HG03095 (cell line): ENCODE measurements around the gene ARMH2.
"Not testable (repeated sequence)": the region's sequence is repeated elsewhere in the genome, so short reads cannot be mapped to it uniquely, and the experiment has no call there.

Source experiments
- ATAC-seq: cut with Tn5 transposase; IDR thresholded peaks from one replicate; pipeline ENCODE4 v1.9.1; 2021; ENCODE audit warnings: moderate library complexity; ENCODE audit not compliant: unreplicated experiment

ARMH2 gene

GRCh38 chr6:24765968-24766367 lies 32.7 kb downstream of the ARMH2 start:
- not testable (repeated sequence) for ATAC-seq

DNA sequence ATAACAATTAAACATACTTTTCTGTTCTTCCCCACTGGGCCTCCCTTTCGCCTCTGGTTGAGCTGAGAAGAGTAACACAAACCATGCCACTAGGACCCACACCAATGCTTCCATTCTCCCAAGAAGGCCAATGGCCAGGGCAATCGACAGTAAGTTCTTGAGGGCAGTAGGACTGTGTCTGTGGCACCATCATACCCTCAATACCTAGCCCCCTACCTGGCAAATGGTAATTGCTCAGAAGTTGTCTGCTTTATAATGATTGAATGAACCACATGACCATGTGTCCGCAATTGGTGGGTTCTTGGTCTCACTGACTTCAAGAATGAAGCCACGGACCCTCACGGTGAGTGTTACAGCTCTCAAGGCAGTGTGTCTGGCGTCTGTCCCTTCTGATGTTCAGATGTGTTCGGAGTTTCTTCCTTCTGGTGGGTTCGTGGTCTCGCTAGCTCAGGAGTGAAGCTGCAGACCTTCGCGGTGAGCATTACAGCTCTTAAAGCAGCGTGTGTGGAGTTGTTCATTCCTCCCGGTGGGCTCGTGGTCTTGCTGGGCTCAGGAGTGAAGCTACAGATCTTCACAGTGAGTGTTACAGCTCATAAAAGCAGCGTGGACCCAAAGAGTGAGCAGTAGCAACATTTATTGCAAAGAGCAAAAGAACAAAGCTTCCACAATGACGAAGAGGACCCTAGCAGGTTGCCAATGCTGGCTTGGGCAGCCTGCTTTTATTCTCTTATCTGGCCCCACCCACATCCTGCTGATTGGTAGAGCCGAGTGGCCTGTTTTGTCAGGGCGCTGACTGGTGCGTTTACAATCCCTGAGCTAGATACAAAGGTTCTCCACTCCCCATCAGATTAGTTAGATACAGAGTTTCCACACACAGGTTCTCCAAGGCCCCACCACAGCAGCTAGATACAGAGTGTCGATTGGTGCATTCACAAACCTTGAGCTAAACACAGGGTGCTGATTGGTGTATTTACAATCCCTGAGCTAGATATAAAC lies 33.6 kb downstream of the ARMH2 start:
- ATAC-seq = not testable (repeated sequence)

- no peak for ATAC-seq
Observed at GRCh38 chr6:24763578-24763977, 35.1 kb downstream of the ARMH2 start.

DNA sequence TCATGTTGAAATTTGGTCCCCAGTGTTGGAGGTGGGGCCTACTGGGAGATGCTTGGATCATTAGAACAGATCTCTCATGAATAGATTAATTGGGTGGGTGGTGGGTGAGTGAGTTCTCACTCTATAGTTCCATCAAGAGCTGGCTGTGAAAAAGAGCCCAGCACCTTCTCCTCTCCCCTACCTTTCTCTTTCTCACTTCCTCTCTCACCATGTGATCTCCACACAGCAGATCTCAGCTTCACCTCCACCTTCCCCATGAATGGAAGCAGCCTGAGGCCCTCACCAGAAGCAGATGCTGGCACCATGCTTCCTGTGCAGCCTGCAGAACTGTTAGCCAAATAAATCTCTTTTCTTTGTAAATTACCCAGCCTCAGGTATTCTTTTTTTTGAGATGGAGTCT lies 36.9 kb downstream of the ARMH2 start:
- no peak for ATAC-seq

DNA sequence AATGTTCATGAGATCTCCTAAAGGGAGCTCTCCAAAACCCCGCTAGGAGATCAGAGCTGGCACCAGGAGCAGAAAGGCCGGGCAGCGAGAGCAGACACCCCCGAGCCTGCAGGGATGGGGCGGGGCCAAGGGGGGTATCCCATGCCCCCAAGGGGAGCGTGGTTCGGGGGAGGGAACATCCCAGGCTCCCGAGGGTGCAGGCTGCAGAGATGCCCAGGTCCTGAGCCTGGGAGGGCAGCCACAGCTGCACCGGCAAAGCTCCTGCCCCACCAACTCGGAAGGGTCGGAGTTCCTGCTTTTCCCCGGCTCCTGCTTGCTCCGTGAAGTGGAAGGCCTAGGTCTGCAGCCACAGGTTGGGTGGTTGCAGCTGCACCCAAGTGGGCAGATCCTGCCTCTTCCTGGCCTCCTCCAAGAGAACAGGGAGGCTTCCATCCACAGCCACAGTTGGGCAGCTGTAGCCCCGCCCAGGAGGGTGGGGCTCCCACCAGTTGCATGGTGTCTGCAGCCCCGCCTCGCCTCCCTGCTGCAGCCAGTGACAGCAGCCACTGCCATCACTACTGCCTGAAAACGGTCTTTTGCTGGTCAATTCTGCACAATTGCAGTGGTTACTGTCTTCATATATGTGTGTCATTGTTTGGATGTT lies 37.4 kb downstream of the ARMH2 start:
- no peak for ATAC-seq

GRCh38 chr6:24760210-24760609 lies 38.5 kb downstream of the ARMH2 start:
- ATAC-seq = no peak

DNA sequence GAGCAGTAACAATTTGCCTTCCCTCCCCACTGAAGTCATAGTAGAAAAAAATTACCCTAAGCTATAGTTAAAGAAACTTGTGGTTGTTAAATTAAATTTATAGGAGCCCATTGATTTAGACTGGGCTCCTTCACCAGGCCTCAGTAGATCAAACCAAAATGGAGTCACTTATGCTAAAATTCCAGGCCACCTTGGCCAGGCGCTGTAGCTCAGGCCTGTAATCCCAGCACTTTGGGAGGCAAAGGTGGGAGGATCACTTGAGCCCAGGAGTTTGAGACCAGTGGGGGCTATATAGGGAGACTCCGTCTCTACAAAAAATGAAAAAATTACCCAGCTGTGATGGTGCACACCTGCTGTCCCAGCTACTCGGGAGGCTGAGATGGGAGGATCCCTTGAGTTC lies 39.0 kb downstream of the ARMH2 start:
- ATAC-seq = no peak

DNA sequence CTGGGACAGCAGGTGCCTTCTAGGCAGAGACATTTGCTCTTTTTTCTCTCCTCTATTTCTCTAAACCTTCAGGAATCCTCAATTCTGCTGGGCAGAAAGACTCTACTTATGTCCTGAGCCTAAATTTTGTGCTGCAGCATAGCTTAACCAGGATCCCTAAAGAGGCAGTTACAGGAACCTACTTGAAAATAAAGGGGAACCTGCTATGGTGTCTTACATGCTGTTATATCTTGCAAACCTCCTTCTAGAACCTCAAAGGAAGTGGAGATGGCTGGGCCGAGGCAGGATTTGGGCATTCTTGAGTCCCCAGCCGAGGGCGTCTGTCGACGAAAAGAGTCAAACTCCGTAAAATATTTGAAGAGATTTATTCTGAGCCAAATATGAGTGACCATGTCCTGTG lies 41.1 kb downstream of the ARMH2 start:
- ATAC-seq = no peak

DNA sequence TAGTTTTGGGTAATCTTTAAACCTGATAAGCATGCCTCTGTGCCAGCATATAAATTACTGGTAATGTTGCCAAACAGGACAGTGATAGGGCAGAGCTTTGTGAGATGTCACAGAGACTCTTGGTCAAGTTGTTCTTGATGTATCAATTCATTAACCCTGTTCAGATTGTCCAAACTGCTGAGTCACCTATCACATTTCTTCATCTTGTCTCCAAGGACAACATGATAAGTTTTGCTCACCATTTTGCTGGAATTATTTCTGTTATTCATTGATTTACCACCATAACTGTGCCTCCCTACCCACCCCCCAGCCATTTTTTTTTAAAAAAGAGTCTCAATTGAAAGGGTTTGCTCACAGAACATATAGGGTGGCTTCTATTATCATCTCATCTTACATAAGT lies 43.4 kb downstream of the ARMH2 start:
- no peak for ATAC-seq

DNA sequence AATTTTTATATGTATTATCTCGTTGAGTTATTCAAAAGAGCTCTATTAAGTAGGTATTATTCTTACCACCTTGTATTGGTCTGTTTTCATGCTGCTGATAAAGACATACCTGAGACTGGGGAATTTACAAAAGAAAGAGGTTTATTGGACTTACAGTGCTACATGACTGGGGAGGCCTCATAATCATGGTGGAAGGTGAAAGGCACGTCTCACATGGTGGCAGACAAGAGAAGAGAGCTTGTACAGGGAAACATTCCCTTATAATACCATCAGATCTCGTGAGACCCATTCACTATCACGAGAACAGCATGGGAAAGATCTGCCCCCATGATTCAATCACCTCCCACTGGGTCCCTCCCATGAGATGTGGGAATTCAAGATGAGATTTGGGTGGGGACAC lies 44.3 kb downstream of the ARMH2 start:
- ATAC-seq = not testable (repeated sequence)

DNA sequence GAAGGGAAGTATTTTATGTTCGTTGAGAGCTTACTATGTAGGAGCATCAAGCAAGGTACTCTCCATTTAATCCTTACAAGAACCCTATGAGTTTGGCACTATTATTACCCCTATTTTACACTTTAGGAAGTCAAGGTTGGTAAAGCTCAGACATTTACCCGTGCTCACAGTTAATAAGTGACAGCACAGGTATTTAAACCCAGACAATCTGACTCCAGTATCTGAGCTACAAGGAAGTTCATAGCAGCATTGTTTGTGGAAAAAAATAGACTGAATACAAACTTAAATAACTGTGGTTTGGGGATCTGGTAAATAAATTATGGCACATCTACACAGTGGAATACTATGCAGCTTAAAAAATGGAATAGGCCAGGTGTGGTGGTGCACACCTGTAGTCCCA lies 45.2 kb downstream of the ARMH2 start:
- ATAC-seq = no peak

- ATAC-seq = no peak
Observed at GRCh38 chr6:24752917-24753492, 45.7 kb downstream of the ARMH2 start.

DNA sequence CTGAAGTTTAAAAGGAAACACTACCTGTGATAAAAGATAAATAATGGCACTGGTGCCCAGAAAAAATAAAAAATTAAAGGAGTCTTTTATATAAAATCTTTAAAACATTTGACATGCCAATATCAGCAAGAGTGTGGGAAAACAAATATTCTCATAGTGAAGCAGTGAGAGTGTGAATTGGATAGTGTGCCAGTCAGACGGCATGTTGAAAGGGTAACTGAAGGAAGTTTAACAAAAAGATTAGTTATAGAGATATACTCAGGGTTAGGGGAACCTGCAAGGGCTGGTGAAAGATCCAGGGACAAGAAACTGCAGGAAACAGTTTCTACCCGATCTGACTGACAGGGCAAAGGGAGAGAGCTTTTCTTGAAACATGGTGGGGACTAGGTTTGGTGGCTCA lies 46.2 kb downstream of the ARMH2 start:
- ATAC-seq = no peak

DNA sequence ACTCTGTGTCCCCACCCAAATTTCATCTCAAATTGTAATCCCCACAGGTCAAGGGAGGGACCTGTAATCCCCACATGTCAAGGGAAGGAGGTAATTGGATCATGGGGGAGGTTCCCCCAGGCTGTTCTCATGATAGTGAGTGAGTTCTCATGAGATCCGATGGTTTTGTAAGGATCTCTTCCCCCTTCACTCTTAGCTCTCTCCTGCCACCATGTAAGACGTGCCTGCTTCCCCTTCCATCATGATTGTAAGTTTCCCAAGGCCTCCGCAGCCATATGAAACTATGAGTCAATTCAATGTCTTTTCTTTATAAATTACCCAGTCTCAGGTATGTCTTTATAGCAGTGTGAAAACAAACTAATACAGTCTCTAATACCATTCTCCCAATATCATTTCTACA lies 47.8 kb downstream of the ARMH2 start:
- not testable (repeated sequence) for ATAC-seq

GRCh38 chr6:24749297-24749696 lies 49.4 kb downstream of the ARMH2 start:
- ATAC-seq = no peak
